Activated naive CD8-positive, alpha-beta T cell treated with anti-CD3 and anti-CD28 coated beads for 36 hours (primary cell): ENCODE data around the gene PRKAG2. TPM values are rescaled to one million over a fixed set of nuclear protein-coding genes. Genes with fewer than 3 reads are reported as not detected.
A peak's percentile ranks its signal among the peaks of the same experiment; 100 is the strongest.
"Not testable (repeated sequence)": the region's sequence is repeated elsewhere in the genome, so short reads cannot be mapped to it uniquely, and the experiment has no call there.

Experiments
- DNase-seq: peaks from one replicate; pipeline ENCODE4 v3.0.0; 2021
- H3K27ac Mint-ChIP-seq: one replicate; pipeline ENCODE4 v1.8.0; 2022; ENCODE audit warnings: mild to moderate bottlenecking, moderate library complexity, mixed read lengths
- H3K27me3 Mint-ChIP-seq: one replicate; pipeline ENCODE4 v1.8.0; 2022; ENCODE audit warnings: mild to moderate bottlenecking, mixed read lengths
- H3K36me3 Mint-ChIP-seq: one replicate; pipeline ENCODE4 v1.8.0; 2021; ENCODE audit warnings: mild to moderate bottlenecking, mixed read lengths
- H3K4me1 Mint-ChIP-seq: one replicate; pipeline ENCODE4 v1.8.0; 2021; ENCODE audit warnings: mixed read lengths
- H3K4me3 Mint-ChIP-seq: one replicate; pipeline ENCODE4 v1.8.0; 2022; ENCODE audit warnings: mild to moderate bottlenecking, moderate library complexity, mixed read lengths
- H3K9me3 Mint-ChIP-seq: one replicate; pipeline ENCODE4 v1.8.0; 2022; ENCODE audit warnings: mixed read lengths
- total RNA-seq, 2 experiments: library from RNA; stranded (reverse); gene quantifications; one replicate each; pipeline ENCODE4 v1.2.3, GENCODE V29; 2021

Gene PRKAG2
- 10 to 100 TPM; 18.7 to 19.4 TPM for total RNA-seq

- H3K4me1 Mint-ChIP-seq = peaks cover 8% of the 10 kb centered on the region
- no peaks in the 10 kb centered on the region for H3K9me3 Mint-ChIP-seq
- DNase-seq = peak; percentile 79
- H3K27ac Mint-ChIP-seq = peak within 1 kb of the TSS; percentile 92
- peaks cover 1% of the 10 kb centered on the region for H3K36me3 Mint-ChIP-seq
- peak within 1 kb of the TSS; percentile 92 for H3K4me3 Mint-ChIP-seq
- no peaks in the 10 kb centered on the region for H3K27me3 Mint-ChIP-seq
Observed at GRCh38 chr7:151876899-151877777, at the start of gene PRKAG2. PRKAG2 (minus strand) TSS chr7:151877115; CDS start chr7:151876620, 495 bp downstream.

GRCh38 chr7:151926336-151926712, 49.4 kb upstream of the PRKAG2 start:
- Mint-ChIP-seq H3K27me3 (peaks cover 4% of the 10 kb centered on the region), H3K27ac (no peak overlapping the region), H3K36me3 (no peaks in the 10 kb centered on the region), H3K9me3 (no peaks in the 10 kb centered on the region), H3K4me1 (peaks cover 7% of the 10 kb centered on the region), H3K4me3 (no peak overlapping the region)
- no peak for DNase-seq

- Mint-ChIP-seq H3K4me3 (no peak overlapping the region), H3K4me1 (peaks cover 7% of the 10 kb centered on the region), H3K9me3 (no peaks in the 10 kb centered on the region), H3K27me3 (peaks cover 5% of the 10 kb centered on the region), H3K36me3 (no peaks in the 10 kb centered on the region), H3K27ac (no peak overlapping the region)
- no peak for DNase-seq
Observed at GRCh38 chr7:151925446-151926335, 48.8 kb upstream of the PRKAG2 start.

GRCh38 chr7:151924508-151924907, 47.6 kb upstream of the PRKAG2 start:
- Mint-ChIP-seq H3K4me3 (no peak overlapping the region), H3K27ac (no peak overlapping the region), H3K27me3 (peaks cover 5% of the 10 kb centered on the region), H3K9me3 (no peaks in the 10 kb centered on the region), H3K36me3 (no peaks in the 10 kb centered on the region), H3K4me1 (peaks cover 7% of the 10 kb centered on the region)
- DNase-seq = no peak

- H3K4me1 Mint-ChIP-seq = peaks cover 7% of the 10 kb centered on the region
- H3K36me3 Mint-ChIP-seq = no peaks in the 10 kb centered on the region
- peaks cover 5% of the 10 kb centered on the region for H3K27me3 Mint-ChIP-seq
- H3K27ac Mint-ChIP-seq = no peak overlapping the region
- no peak for DNase-seq
- no peaks in the 10 kb centered on the region for H3K9me3 Mint-ChIP-seq
- H3K4me3 Mint-ChIP-seq = no peak overlapping the region
Observed at GRCh38 chr7:151924001-151924400, 47.1 kb upstream of the PRKAG2 start.

GRCh38 chr7:151923097-151923876, 46.4 kb upstream of the PRKAG2 start:
- no peak for DNase-seq
- Mint-ChIP-seq H3K4me3 (no peak overlapping the region), H3K36me3 (no peaks in the 10 kb centered on the region), H3K9me3 (no peaks in the 10 kb centered on the region), H3K27ac (no peak overlapping the region), H3K27me3 (peaks cover 5% of the 10 kb centered on the region), H3K4me1 (peaks cover 7% of the 10 kb centered on the region)

GRCh38 chr7:151921451-151921850, 44.5 kb upstream of the PRKAG2 start:
- Mint-ChIP-seq H3K36me3 (no peaks in the 10 kb centered on the region), H3K4me1 (peaks cover 7% of the 10 kb centered on the region), H3K27ac (no peak overlapping the region), H3K4me3 (no peak overlapping the region), H3K27me3 (peaks cover 5% of the 10 kb centered on the region), H3K9me3 (no peaks in the 10 kb centered on the region)
- no peak for DNase-seq

GRCh38 chr7:151920488-151920887, 43.6 kb upstream of the PRKAG2 start:
- peaks cover 9% of the 10 kb centered on the region for H3K27me3 Mint-ChIP-seq
- no peaks in the 10 kb centered on the region for H3K36me3 Mint-ChIP-seq
- DNase-seq = no peak
- peaks cover under 1% of the 10 kb centered on the region for H3K4me1 Mint-ChIP-seq
- H3K9me3 Mint-ChIP-seq = no peaks in the 10 kb centered on the region
- no peak overlapping the region for H3K27ac Mint-ChIP-seq
- H3K4me3 Mint-ChIP-seq = no peak overlapping the region

- no peak overlapping the region for H3K27ac Mint-ChIP-seq
- H3K9me3 Mint-ChIP-seq = peaks cover 4% of the 10 kb centered on the region
- H3K4me3 Mint-ChIP-seq = no peak overlapping the region
- DNase-seq = no peak
- H3K4me1 Mint-ChIP-seq = no peaks in the 10 kb centered on the region
- peaks cover 9% of the 10 kb centered on the region for H3K27me3 Mint-ChIP-seq
- no peaks in the 10 kb centered on the region for H3K36me3 Mint-ChIP-seq
Observed at GRCh38 chr7:151919595-151919994, 42.7 kb upstream of the PRKAG2 start.

- Mint-ChIP-seq H3K27me3 (peaks cover 9% of the 10 kb centered on the region), H3K4me3 (no peak overlapping the region), H3K4me1 (no peaks in the 10 kb centered on the region), H3K27ac (no peak overlapping the region), H3K36me3 (peaks cover 3% of the 10 kb centered on the region), H3K9me3 (peaks cover 9% of the 10 kb centered on the region)
- DNase-seq = no peak
Observed at GRCh38 chr7:151918510-151918843, 41.6 kb upstream of the PRKAG2 start.

GRCh38 chr7:151917791-151918509, 41.0 kb upstream of the PRKAG2 start:
- no peak for DNase-seq
- Mint-ChIP-seq H3K36me3 (peaks cover 3% of the 10 kb centered on the region), H3K9me3 (peaks cover 9% of the 10 kb centered on the region), H3K4me1 (no peaks in the 10 kb centered on the region), H3K4me3 (no peak overlapping the region), H3K27ac (no peak overlapping the region), H3K27me3 (peaks cover 9% of the 10 kb centered on the region)

- no peak overlapping the region for H3K27ac Mint-ChIP-seq
- H3K36me3 Mint-ChIP-seq = peaks cover 3% of the 10 kb centered on the region
- H3K4me3 Mint-ChIP-seq = no peak overlapping the region
- peaks cover 7% of the 10 kb centered on the region for H3K27me3 Mint-ChIP-seq
- peaks cover 9% of the 10 kb centered on the region for H3K9me3 Mint-ChIP-seq
- H3K4me1 Mint-ChIP-seq = no peaks in the 10 kb centered on the region
- DNase-seq = no peak
Observed at GRCh38 chr7:151914051-151914450, 37.1 kb upstream of the PRKAG2 start.

- H3K36me3 Mint-ChIP-seq, H3K27ac Mint-ChIP-seq, H3K4me1 Mint-ChIP-seq, H3K27me3 Mint-ChIP-seq, H3K4me3 Mint-ChIP-seq, DNase-seq: not testable (repeated sequence)
- peaks cover 14% of the 10 kb centered on the region for H3K9me3 Mint-ChIP-seq
Observed at GRCh38 chr7:151910655-151911054, 33.7 kb upstream of the PRKAG2 start.

GRCh38 chr7:151907115-151907514, 30.2 kb upstream of the PRKAG2 start:
- H3K27me3 Mint-ChIP-seq, H3K27ac Mint-ChIP-seq, H3K9me3 Mint-ChIP-seq, H3K4me3 Mint-ChIP-seq, H3K36me3 Mint-ChIP-seq, DNase-seq, H3K4me1 Mint-ChIP-seq: not testable (repeated sequence)
